ENCODE results near the gene SYTL5. TPM values are rescaled to one million over a fixed set of nuclear protein-coding genes. Genes with fewer than 3 reads are reported as not detected.

Gene SYTL5
- total RNA-seq, 1 donor from 2014 or later = 8.8 TPM

DNA sequence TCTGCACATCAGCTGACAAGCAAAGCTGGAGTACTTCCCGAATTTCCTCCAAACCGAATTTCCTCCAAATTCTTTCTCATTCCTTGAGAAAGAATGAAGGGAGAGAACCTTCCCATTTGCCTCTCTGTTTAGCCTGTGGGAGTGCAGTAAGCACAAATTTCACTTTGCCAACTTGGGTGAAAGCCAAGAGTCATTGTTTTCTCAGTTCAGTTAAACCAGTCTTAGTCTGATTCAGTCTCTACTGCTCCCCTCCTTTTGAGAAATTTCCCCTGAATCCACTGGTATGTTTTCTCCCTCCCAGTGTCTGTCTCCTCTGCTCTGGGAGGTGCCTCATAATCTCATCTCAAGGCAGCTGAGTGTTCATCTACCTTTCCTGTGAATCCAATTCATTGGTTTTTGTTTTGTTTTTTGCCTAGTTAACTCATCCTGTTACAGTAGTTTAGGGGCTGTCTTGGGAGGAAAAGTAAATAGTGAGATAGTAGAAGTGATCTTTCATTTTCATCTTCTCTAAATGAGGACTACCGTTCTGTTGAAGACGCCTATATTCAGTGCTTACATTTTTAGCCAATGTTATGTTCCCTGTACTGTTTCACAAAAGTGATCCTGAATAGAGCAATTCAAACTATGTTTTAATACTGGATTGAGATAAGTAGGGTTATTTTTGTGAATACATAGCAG lies 49.0 kb downstream of the SYTL5 start:
- no peak overlapping the region for H3K27ac Mint-ChIP-seq
- TF ChIP-seq, protein P1, sequence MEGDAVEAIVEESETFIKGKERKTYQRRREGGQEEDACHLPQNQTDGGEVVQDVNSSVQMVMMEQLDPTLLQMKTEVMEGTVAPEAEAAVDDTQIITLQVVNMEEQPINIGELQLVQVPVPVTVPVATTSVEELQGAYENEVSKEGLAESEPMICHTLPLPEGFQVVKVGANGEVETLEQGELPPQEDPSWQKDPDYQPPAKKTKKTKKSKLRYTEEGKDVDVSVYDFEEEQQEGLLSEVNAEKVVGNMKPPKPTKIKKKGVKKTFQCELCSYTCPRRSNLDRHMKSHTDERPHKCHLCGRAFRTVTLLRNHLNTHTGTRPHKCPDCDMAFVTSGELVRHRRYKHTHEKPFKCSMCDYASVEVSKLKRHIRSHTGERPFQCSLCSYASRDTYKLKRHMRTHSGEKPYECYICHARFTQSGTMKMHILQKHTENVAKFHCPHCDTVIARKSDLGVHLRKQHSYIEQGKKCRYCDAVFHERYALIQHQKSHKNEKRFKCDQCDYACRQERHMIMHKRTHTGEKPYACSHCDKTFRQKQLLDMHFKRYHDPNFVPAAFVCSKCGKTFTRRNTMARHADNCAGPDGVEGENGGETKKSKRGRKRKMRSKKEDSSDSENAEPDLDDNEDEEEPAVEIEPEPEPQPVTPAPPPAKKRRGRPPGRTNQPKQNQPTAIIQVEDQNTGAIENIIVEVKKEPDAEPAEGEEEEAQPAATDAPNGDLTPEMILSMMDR (IDR thresholded peaks at IDR 0.05; ENCODE audit: unreplicated experiment) = no peak
- no peak overlapping the region for H3K4me3 Mint-ChIP-seq (ENCODE audit: low read depth)
- no peaks in the 10 kb centered on the region for H3K4me1 Mint-ChIP-seq (ENCODE audit: low read depth)
- H3K9me3 Mint-ChIP-seq (ENCODE audit: low read depth) = peaks cover 17% of the 10 kb centered on the region
- DNase-seq (ENCODE audit: low spot score, unreplicated experiment) = no peak
- H3K36me3 Mint-ChIP-seq (ENCODE audit: insufficient read depth) = peaks cover 2% of the 10 kb centered on the region
- no peaks in the 10 kb centered on the region for H3K27me3 Mint-ChIP-seq

DNA sequence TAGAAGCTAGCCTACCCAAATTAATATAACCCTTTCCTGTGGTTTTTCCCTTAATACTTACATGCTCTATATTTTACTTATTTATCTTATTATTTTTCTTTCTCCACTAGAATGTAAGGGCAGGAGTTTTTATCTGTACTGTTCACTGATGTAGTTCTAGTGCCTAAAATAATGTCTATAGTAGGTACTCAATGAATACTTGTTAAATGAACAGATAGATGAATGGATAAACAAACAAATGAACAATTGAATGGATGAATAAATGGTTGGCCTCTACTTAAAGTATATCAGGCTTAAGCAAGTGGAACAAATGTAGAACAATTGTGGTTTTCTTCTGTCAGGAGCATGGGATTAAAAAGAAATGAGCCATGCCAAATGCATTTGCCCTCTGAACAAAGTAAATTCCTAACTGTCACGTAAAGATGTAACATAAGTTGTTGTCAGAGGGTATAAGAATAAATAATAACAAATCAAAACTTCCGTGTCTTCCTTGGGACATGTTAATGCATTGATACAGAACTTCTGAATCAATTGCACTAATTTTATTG lies 54.1 kb downstream of the SYTL5 start:
- H3K4me3 Mint-ChIP-seq (ENCODE audit: low read depth) = no peak overlapping the region
- DNase-seq (ENCODE audit: low spot score, unreplicated experiment) = no peak
- no peaks in the 10 kb centered on the region for H3K27me3 Mint-ChIP-seq
- peaks cover 2% of the 10 kb centered on the region for H3K4me1 Mint-ChIP-seq (ENCODE audit: low read depth)
- peaks cover 4% of the 10 kb centered on the region for H3K36me3 Mint-ChIP-seq (ENCODE audit: insufficient read depth)
- TF ChIP-seq, protein P1 (IDR thresholded peaks at IDR 0.05; ENCODE audit: unreplicated experiment) = no peak
- peaks cover 20% of the 10 kb centered on the region for H3K9me3 Mint-ChIP-seq (ENCODE audit: low read depth)
- H3K27ac Mint-ChIP-seq = no peak overlapping the region

DNA sequence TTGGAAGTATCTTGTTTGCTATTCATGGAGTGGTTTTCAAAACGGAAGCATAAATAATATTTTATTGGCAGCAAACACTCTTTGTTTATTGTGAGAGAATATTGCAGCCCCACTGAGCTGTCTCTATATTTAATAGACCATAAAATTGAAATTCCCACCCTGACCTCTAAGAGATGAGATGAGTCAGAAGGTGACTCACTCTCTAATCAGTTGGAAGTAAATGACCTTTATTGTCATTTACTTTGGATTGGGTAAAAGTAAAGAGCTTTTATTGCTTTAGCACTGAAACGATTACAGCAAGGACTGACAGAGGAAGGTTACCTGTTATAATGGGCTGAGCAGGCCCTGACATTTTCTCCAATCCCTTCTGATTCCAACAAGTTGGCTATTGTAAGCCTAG lies 55.0 kb downstream of the SYTL5 start:
- H3K36me3 Mint-ChIP-seq (ENCODE audit: insufficient read depth) = peaks cover 1% of the 10 kb centered on the region
- peaks cover 2% of the 10 kb centered on the region for H3K4me1 Mint-ChIP-seq (ENCODE audit: low read depth)
- TF ChIP-seq, protein P1 (IDR thresholded peaks at IDR 0.05; ENCODE audit: unreplicated experiment) = no peak
- no peak overlapping the region for H3K4me3 Mint-ChIP-seq (ENCODE audit: low read depth)
- H3K9me3 Mint-ChIP-seq (ENCODE audit: low read depth) = peaks cover 17% of the 10 kb centered on the region
- no peak overlapping the region for H3K27ac Mint-ChIP-seq
- no peak for DNase-seq (ENCODE audit: low spot score, unreplicated experiment)
- no peaks in the 10 kb centered on the region for H3K27me3 Mint-ChIP-seq

DNA sequence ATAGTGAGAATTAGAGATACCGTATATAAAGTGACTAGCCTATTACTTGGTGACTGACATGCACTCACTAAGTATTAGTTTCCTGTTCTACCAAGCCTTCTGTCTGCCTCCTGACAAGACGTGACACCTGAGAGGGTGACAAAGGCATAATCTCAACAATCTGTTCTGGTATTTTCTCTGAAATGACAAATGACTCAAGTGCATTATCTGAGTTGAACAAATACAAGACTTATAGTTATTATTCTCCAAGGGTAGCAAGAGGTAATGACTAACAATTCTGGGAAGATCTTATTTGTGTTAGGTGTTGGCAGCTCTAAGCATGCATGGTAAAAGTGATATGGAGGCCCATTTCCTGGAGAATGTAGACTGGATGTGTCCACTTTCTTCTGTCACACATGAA lies 60.6 kb downstream of the SYTL5 start:
- no peak for DNase-seq (ENCODE audit: low spot score, unreplicated experiment)
- Mint-ChIP-seq H3K9me3 (ENCODE audit: low read depth) (peaks cover 26% of the 10 kb centered on the region), H3K27me3 (no peaks in the 10 kb centered on the region), H3K4me1 (ENCODE audit: low read depth) (no peaks in the 10 kb centered on the region), H3K27ac (no peak overlapping the region), H3K36me3 (ENCODE audit: insufficient read depth) (peaks cover 1% of the 10 kb centered on the region), H3K4me3 (ENCODE audit: low read depth) (no peak overlapping the region)
- TF ChIP-seq, protein P1 (IDR thresholded peaks at IDR 0.05; ENCODE audit: unreplicated experiment) = no peak

DNA sequence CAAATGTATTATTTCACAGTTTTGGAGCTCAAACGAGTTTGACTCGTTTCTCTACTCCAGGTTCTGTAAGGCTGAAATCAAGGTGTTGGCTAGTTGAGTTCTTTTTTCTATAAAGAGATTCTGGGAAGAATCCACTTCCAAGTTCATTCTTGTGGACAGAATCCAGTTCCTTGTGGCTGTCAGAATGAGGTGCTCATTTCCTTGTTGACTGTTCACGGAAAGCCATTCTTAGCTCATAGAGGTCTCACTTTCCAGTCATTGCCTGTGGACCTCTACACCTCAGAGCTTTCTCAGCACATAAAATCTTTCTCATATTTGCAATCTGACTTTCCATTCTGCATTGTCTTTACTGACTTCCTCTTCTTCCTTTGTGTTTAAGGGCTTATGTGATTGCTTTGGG lies 62.9 kb downstream of the SYTL5 start:
- Mint-ChIP-seq H3K27ac (no peak overlapping the region), H3K4me3 (ENCODE audit: low read depth) (no peak overlapping the region), H3K9me3 (ENCODE audit: low read depth) (peaks cover 28% of the 10 kb centered on the region), H3K36me3 (ENCODE audit: insufficient read depth) (no peaks in the 10 kb centered on the region), H3K4me1 (ENCODE audit: low read depth) (no peaks in the 10 kb centered on the region), H3K27me3 (no peaks in the 10 kb centered on the region)
- TF ChIP-seq, protein P1 (IDR thresholded peaks at IDR 0.05; ENCODE audit: unreplicated experiment) = no peak
- DNase-seq (ENCODE audit: low spot score, unreplicated experiment) = no peak
